ENCODE data around the gene MARCHF10.

The MARCHF10 gene

GRCh38 chr17:62658136-62658920, 149.8 kb downstream of the MARCHF10 start:
- no peak for DNase-seq (ENCODE audit: low read depth)

- no peak for DNase-seq (ENCODE audit: low read depth)
These were observed 150.4 kb downstream of the MARCHF10 start for GRCh38 chr17:62657690-62658089.

- no peak for DNase-seq (ENCODE audit: low read depth)
These were observed 150.9 kb downstream of the MARCHF10 start for GRCh38 chr17:62657145-62657665.

GRCh38 chr17:62656446-62656845, 151.7 kb downstream of the MARCHF10 start:
- DNase-seq (ENCODE audit: low read depth) = no peak

- DNase-seq (ENCODE audit: low read depth) = no peak
These were observed 152.5 kb downstream of the MARCHF10 start for GRCh38 chr17:62655656-62656055.

GRCh38 chr17:62653826-62654761, 154.0 kb downstream of the MARCHF10 start:
- no peak for DNase-seq (ENCODE audit: low read depth)

- DNase-seq (ENCODE audit: low read depth) = no peak
These were observed 154.9 kb downstream of the MARCHF10 start for GRCh38 chr17:62653002-62653825.

- no peak for DNase-seq (ENCODE audit: low read depth)
These were observed 155.7 kb downstream of the MARCHF10 start for GRCh38 chr17:62652251-62653001.
